ENCODE measurements around the gene ATRIP. TPM values are rescaled to one million over a fixed set of nuclear protein-coding genes. Genes with fewer than 3 reads are reported as not detected.
A peak's percentile ranks its signal among the peaks of the same experiment; 100 is the strongest.

Gene ATRIP
- total RNA-seq (2014; rRNA removed; shearing (Covaris generic)) = 8.4 and 9.5 TPM in 2 replicates
- 4.2 and 4.6 TPM in 2 replicates for polyA plus RNA-seq (2016; fragmentation: Nextera tagmentation; extraction: Ambion mirVana)

GRCh38 chr3:48446425-48447193, at the start of gene ATRIP:
Gene ATRIP, plus strand, starts transcription at chr3:48446737. Its CDS starts 109 bp downstream, at chr3:48446846.
- Histone ChIP-seq H3K4me1 (ENCODE audit: insufficient read depth) (peaks cover 16% of the 10 kb centered on the region), H3K9me2 (ENCODE audit: insufficient read depth) (no peaks in the 10 kb centered on the region), H3K4me3 (peak within 1 kb of the TSS; percentile 89), H3K27ac (peak within 1 kb of the TSS; percentile 75), H2AFZ (peak within 1 kb of the TSS; percentile 97), H3K9me3 (ENCODE audit: low read depth) (no peaks in the 10 kb centered on the region), H3K4me2 (ENCODE audit: unreplicated experiment) (peak within 1 kb of the TSS; percentile 100), H4K20me1 (ENCODE audit: insufficient read depth) (0 out of 2 replicates have a peak, but pooled peaks cover 1% of the 10 kb centered on the region), H3F3A (ENCODE audit: insufficient read depth) (peaks cover 35% of the 10 kb centered on the region), H3K27me3 (replicated peaks; ENCODE audit: insufficient read depth) (no peaks in the 10 kb centered on the region), H3K36me3 (ENCODE audit: low read depth) (peaks cover 15% of the 10 kb centered on the region), H3K79me2 (ENCODE audit: insufficient read depth) (peaks cover 56% of the 10 kb centered on the region), H3K9ac (peak within 1 kb of the TSS; percentile 87)
- in situ Hi-C loops (cut with MboI) = no loop called here
- 1% methylated on average over 63 to 87 of the region's 91 CpGs for WGBS, 2 experiments (ENCODE audit: low coverage in 1 of 2, low lambda C conversion rate in 2 of 2, missing lambda C conversion rate in 2 of 2)
- TF ChIP-seq EZH2 (IDR thresholded peaks at IDR 0.05; ENCODE audit: insufficient read depth, poor library complexity, severe bottlenecking) (no peak), EZH2phosphoT487 (IDR thresholded peaks at IDR 0.05; ENCODE audit: insufficient read depth, low read depth) (no peak)
- peak; percentile 97 for DNase-seq

GRCh38 chr3:48397767-48398681, 48.5 kb upstream of the ATRIP start:
- H4K20me1 ChIP-seq (ENCODE audit: insufficient read depth) = no peaks in the 10 kb centered on the region
- no peaks in the 10 kb centered on the region for H3K9me3 ChIP-seq (ENCODE audit: low read depth)
- H2AFZ ChIP-seq = no peak overlapping the region
- H3F3A ChIP-seq (ENCODE audit: insufficient read depth) = peaks cover 12% of the 10 kb centered on the region
- peaks cover 12% of the 10 kb centered on the region for H3K4me1 ChIP-seq (ENCODE audit: insufficient read depth)
- 63 to 70% methylated on average over 9 of the region's 9 CpGs for WGBS, 2 experiments (ENCODE audit: low coverage in 1 of 2, low lambda C conversion rate in 2 of 2, missing lambda C conversion rate in 2 of 2)
- H3K27me3 ChIP-seq (replicated peaks; ENCODE audit: insufficient read depth) = peaks cover 10% of the 10 kb centered on the region
- no peak for DNase-seq
- no peaks in the 10 kb centered on the region for H3K79me2 ChIP-seq (ENCODE audit: insufficient read depth)
- no peak overlapping the region for H3K4me3 ChIP-seq
- TF ChIP-seq EZH2phosphoT487 (IDR thresholded peaks at IDR 0.05; ENCODE audit: insufficient read depth, low read depth) = no peak
- no peak for TF ChIP-seq EZH2 (IDR thresholded peaks at IDR 0.05; ENCODE audit: insufficient read depth, poor library complexity, severe bottlenecking)
- no peak overlapping the region for H3K4me2 ChIP-seq (ENCODE audit: unreplicated experiment)
- H3K9me2 ChIP-seq (ENCODE audit: insufficient read depth) = no peaks in the 10 kb centered on the region
- no peak overlapping the region for H3K27ac ChIP-seq
- no peak overlapping the region for H3K9ac ChIP-seq
- in situ Hi-C loops (cut with MboI) = no loop called here
- H3K36me3 ChIP-seq (ENCODE audit: low read depth) = no peaks in the 10 kb centered on the region

- Histone ChIP-seq H3K9me3 (ENCODE audit: low read depth) (no peaks in the 10 kb centered on the region), H3K4me2 (ENCODE audit: unreplicated experiment) (no peak overlapping the region), H3K36me3 (ENCODE audit: low read depth) (no peaks in the 10 kb centered on the region), H4K20me1 (ENCODE audit: insufficient read depth) (no peaks in the 10 kb centered on the region), H2AFZ (no peak overlapping the region), H3K4me1 (ENCODE audit: insufficient read depth) (peaks cover 12% of the 10 kb centered on the region), H3K27me3 (replicated peaks; ENCODE audit: insufficient read depth) (peaks cover 10% of the 10 kb centered on the region), H3K4me3 (no peak overlapping the region), H3K9me2 (ENCODE audit: insufficient read depth) (no peaks in the 10 kb centered on the region), H3K27ac (no peak overlapping the region), H3K79me2 (ENCODE audit: insufficient read depth) (no peaks in the 10 kb centered on the region), H3F3A (ENCODE audit: insufficient read depth) (peaks cover 12% of the 10 kb centered on the region), H3K9ac (no peak overlapping the region)
- TF ChIP-seq EZH2phosphoT487 (IDR thresholded peaks at IDR 0.05; ENCODE audit: insufficient read depth, low read depth) (no peak), EZH2 (IDR thresholded peaks at IDR 0.05; ENCODE audit: insufficient read depth, poor library complexity, severe bottlenecking) (no peak)
- no peak for DNase-seq
- in situ Hi-C loops (cut with MboI) = no loop called here
- 45 to 52% methylated on average over 11 of the region's 11 CpGs for WGBS, 2 experiments (ENCODE audit: low coverage in 1 of 2, low lambda C conversion rate in 2 of 2, missing lambda C conversion rate in 2 of 2)
These were observed 47.7 kb upstream of the ATRIP start for GRCh38 chr3:48398701-48399386.
